Astrocyte (in vitro differentiated cells and primary cell): ENCODE data around the gene ARHGEF11. TPM values are rescaled to one million over a fixed set of nuclear protein-coding genes. Genes with fewer than 3 reads are reported as not detected.

Experiments
- DNase-seq: peaks from one replicate; pipeline ENCODE4 v3.0.0-alpha.2; 2010; ENCODE audit warnings: low read depth
- FAIRE-seq: peaks from 2 replicates; lab custom pipeline; 2011; peaks lifted over from hg19 to GRCh38; lab: Jason Lieb, UNC
- H2AFZ ChIP-seq: 2 replicates; pipeline ENCODE4 v1.6.0; 2012; ENCODE audit warnings: low read depth, low read length, inconsistent platforms
- H3K27ac ChIP-seq: 2 replicates; pipeline ENCODE4 v1.5.1; 2011; ENCODE audit warnings: low read depth, low read length, inconsistent platforms
- H3K27me3 ChIP-seq: 2 replicates; pipeline ENCODE4 v1.6.0; 2011; ENCODE audit warnings: low read length, inconsistent platforms; ENCODE audit not compliant: insufficient read depth
- H3K36me3 ChIP-seq: 2 replicates; pipeline ENCODE4 v1.5.1; 2011; ENCODE audit warnings: low read length, inconsistent platforms; ENCODE audit not compliant: insufficient read depth
- H3K4me1 ChIP-seq: 2 replicates; pipeline ENCODE4 v1.5.1; 2011; ENCODE audit warnings: low read length, inconsistent platforms; ENCODE audit not compliant: insufficient read depth
- H3K4me2 ChIP-seq: 2 replicates; pipeline ENCODE4 v1.6.0; 2012; ENCODE audit warnings: low read length, inconsistent platforms
- H3K4me3 ChIP-seq: 2 replicates; pipeline ENCODE4 v1.5.1; 2011; ENCODE audit warnings: low read depth, mild to moderate bottlenecking, low read length, inconsistent platforms; ENCODE audit not compliant: insufficient read depth
- H3K79me2 ChIP-seq: 2 replicates; pipeline ENCODE4 v1.6.0; 2012; ENCODE audit warnings: mild to moderate bottlenecking, low read length, inconsistent platforms; ENCODE audit not compliant: insufficient read depth
- H3K9ac ChIP-seq: 2 replicates; pipeline ENCODE4 v1.6.0; 2012; ENCODE audit warnings: mild to moderate bottlenecking, low read length, inconsistent platforms
- H3K9me3 ChIP-seq: 2 replicates; pipeline ENCODE4 v1.5.1; 2012; ENCODE audit warnings: low read depth, mild to moderate bottlenecking, low read length, inconsistent platforms; ENCODE audit not compliant: insufficient read depth
- H4K20me1 ChIP-seq: 2 replicates; pipeline ENCODE4 v1.6.0; 2012; ENCODE audit warnings: low read length, inconsistent platforms; ENCODE audit not compliant: insufficient read depth
- H3K27ac Mint-ChIP-seq: one replicate; pipeline ENCODE4 v1.8.0; 2021; ENCODE audit warnings: mild to moderate bottlenecking, mixed read lengths; ENCODE audit not compliant: unreplicated experiment
- H3K27me3 Mint-ChIP-seq: one replicate; pipeline ENCODE4 v1.8.0; 2021; ENCODE audit warnings: low read depth, mixed read lengths; ENCODE audit not compliant: unreplicated experiment
- H3K36me3 Mint-ChIP-seq: one replicate; pipeline ENCODE4 v1.8.0; 2021; ENCODE audit warnings: low read depth, mixed read lengths; ENCODE audit not compliant: unreplicated experiment
- H3K4me1 Mint-ChIP-seq: one replicate; pipeline ENCODE4 v1.8.0; 2021; ENCODE audit warnings: low read depth, mixed read lengths; ENCODE audit not compliant: unreplicated experiment
- H3K4me3 Mint-ChIP-seq: one replicate; pipeline ENCODE4 v1.8.0; 2021; ENCODE audit warnings: mild to moderate bottlenecking, moderate library complexity, mixed read lengths; ENCODE audit not compliant: unreplicated experiment
- H3K9me3 Mint-ChIP-seq: one replicate; pipeline ENCODE4 v1.8.0; 2021; ENCODE audit warnings: mild to moderate bottlenecking, mixed read lengths; ENCODE audit not compliant: unreplicated experiment
- CTCF ChIP-seq: IDR thresholded peaks from 2 replicates; pipeline ENCODE4 v1.5.1; 2011; ENCODE audit warnings: low read depth, mild to moderate bottlenecking, inconsistent platforms, low read length, moderate library complexity; ENCODE audit not compliant: insufficient read depth
- EZH2 ChIP-seq: IDR thresholded peaks from 2 replicates; pipeline ENCODE4 v1.6.1; 2012; ENCODE audit warnings: mild to moderate bottlenecking, low read length, inconsistent platforms; ENCODE audit not compliant: insufficient read depth
- total RNA-seq: library from RNA; stranded (reverse); gene quantifications from 2 replicates; pipeline ENCODE4 v1.2.1, GENCODE V29; 2021

Gene ARHGEF11
- total RNA-seq, 1 donor from 2014 or later, result 29.2 TPM

- no peak overlapping the region for H3K4me3 Mint-ChIP-seq
- no peaks in the 10 kb centered on the region for H3K79me2 ChIP-seq
- H3K36me3 Mint-ChIP-seq, result peaks cover 26% of the 10 kb centered on the region
- H4K20me1 ChIP-seq, result no peaks in the 10 kb centered on the region
- no peak overlapping the region for H3K9ac ChIP-seq
- no peaks in the 10 kb centered on the region for H3K9me3 ChIP-seq
- no peaks in the 10 kb centered on the region for H3K4me1 ChIP-seq
- peaks cover 4% of the 10 kb centered on the region for H3K4me1 Mint-ChIP-seq
- no peaks in the 10 kb centered on the region for H3K9me3 Mint-ChIP-seq
- no peaks in the 10 kb centered on the region for H3K27me3 ChIP-seq
- no peak overlapping the region for H3K27ac Mint-ChIP-seq
- TF ChIP-seq CTCF, result no peak
- no peak for TF ChIP-seq EZH2
- FAIRE-seq, result no peak
- DNase-seq, result no peak
- no peaks in the 10 kb centered on the region for H3K27me3 Mint-ChIP-seq
- no peak overlapping the region for H3K4me2 ChIP-seq
- H2AFZ ChIP-seq, result no peak overlapping the region
- H3K4me3 ChIP-seq, result no peak overlapping the region
- no peak overlapping the region for H3K27ac ChIP-seq
- peaks cover 21% of the 10 kb centered on the region for H3K36me3 ChIP-seq
These were observed 76.0 kb downstream of the ARHGEF11 start for GRCh38 chr1:156969496-156969895.

DNA sequence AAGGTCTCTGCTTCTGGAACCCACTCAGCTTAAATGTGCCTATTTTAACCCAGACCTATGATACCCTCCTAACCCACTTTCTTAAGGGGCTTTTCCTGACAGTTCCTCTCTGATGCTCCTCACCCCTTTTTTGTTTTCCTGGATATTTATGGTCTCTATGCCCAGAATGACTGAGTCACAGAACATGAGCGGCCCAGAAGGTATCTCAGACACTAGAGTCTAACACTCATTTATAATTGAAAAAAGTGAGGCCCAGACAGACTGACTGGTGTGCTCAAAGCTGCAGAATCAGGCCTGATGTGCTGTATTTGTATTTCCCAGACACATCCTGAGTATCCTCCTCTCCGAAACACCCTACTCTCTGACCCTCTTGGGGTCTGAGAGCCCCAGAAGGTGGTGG lies 81.1 kb downstream of the ARHGEF11 start:
- H2AFZ ChIP-seq, result no peak overlapping the region
- H3K9me3 Mint-ChIP-seq, result no peaks in the 10 kb centered on the region
- peaks cover 38% of the 10 kb centered on the region for H3K36me3 Mint-ChIP-seq
- H3K27me3 Mint-ChIP-seq, result no peaks in the 10 kb centered on the region
- no peak overlapping the region for H3K27ac Mint-ChIP-seq
- no peaks in the 10 kb centered on the region for H3K4me1 ChIP-seq
- no peak overlapping the region for H3K4me3 ChIP-seq
- H3K9ac ChIP-seq, result no peak overlapping the region
- no peaks in the 10 kb centered on the region for H4K20me1 ChIP-seq
- DNase-seq (no peak), FAIRE-seq (no peak)
- peaks cover 32% of the 10 kb centered on the region for H3K36me3 ChIP-seq
- no peaks in the 10 kb centered on the region for H3K9me3 ChIP-seq
- H3K79me2 ChIP-seq, result no peaks in the 10 kb centered on the region
- H3K4me1 Mint-ChIP-seq, result peaks cover 13% of the 10 kb centered on the region
- no peak overlapping the region for H3K27ac ChIP-seq
- H3K4me3 Mint-ChIP-seq, result no peak overlapping the region
- H3K4me2 ChIP-seq, result no peak overlapping the region
- H3K27me3 ChIP-seq, result no peaks in the 10 kb centered on the region
- TF ChIP-seq EZH2 (no peak), CTCF (no peak)

- Histone ChIP-seq H3K79me2 (no peaks in the 10 kb centered on the region), H3K9me3 (no peaks in the 10 kb centered on the region), H3K4me1 (no peaks in the 10 kb centered on the region), H3K36me3 (peaks cover 29% of the 10 kb centered on the region), H2AFZ (no peak overlapping the region), H3K4me2 (no peak overlapping the region), H3K9ac (no peak overlapping the region), H4K20me1 (no peaks in the 10 kb centered on the region), H3K27me3 (no peaks in the 10 kb centered on the region), H3K4me3 (no peak overlapping the region), H3K27ac (no peak overlapping the region)
- no peak for FAIRE-seq
- Mint-ChIP-seq H3K4me1 (peaks cover 20% of the 10 kb centered on the region), H3K4me3 (no peak overlapping the region), H3K27me3 (no peaks in the 10 kb centered on the region), H3K27ac (no peak overlapping the region), H3K36me3 (peaks cover 37% of the 10 kb centered on the region), H3K9me3 (no peaks in the 10 kb centered on the region)
- DNase-seq, result no peak
- TF ChIP-seq EZH2, result no peak
- TF ChIP-seq CTCF, result no peak
These were observed 81.9 kb downstream of the ARHGEF11 start for GRCh38 chr1:156963621-156964020.
